ENCODE results near the gene COL20A1.
"Not testable (repeated sequence)": the region's sequence is repeated elsewhere in the genome, so short reads cannot be mapped to it uniquely, and the experiment has no call there.

Gene COL20A1

DNA sequence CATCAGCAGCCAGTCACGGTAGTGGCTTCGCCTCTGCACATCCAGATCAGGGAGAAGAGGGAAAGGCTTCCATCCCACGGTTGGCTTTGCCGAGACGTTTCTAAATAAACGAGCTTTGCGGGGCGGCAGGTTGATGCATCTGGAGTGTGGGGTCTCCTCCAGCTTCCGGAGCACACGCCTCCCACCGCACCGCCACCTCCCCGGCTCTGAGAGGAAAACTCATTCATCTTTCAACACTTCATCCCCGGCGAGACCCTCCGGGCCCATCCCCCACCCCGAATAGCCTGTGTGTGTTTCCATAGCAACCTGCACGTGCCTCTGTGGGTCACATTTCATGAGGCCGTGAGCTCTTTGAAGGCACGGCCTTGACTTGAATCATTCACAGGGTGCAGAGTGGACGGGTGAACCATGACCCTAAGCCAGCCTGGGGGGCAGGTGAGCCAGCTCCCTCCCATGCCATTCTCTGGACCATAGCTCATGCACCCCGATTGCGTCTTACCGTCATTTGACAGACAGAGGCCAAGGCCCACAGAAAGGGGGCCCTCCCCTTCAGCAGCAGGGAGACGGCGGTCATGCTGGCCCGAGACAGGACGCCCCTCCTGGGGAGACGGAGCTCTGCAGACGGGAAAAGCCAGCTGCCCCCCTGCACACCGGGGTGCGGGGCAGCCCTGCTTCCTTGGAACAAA is 84.4 kb downstream of the COL20A1 start:
- no peak for DNase-seq (ENCODE audit: low read depth)

DNA sequence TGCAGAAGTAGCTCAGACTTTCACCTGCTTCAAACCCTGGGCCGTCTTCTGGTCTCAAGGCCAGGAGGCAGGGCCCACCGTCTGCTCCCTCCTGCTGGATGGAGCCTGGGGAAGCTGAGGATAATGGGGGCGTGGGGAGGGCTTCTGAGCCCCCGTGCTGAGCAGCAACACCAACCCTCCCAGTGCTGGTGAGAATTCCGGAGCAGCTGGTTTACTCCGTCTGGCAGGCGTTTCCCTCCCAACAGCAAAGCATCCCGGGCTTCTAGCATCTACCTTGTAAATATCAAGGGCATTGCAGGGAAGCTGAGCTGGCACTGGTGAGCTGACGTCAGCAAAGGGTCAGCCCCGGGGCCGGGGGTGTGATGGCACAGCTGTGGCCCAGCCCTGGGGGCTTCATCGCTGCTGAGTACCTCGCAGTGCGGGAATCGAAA is 85.0 kb downstream of the COL20A1 start:
- DNase-seq (ENCODE audit: low read depth): no peak

DNA sequence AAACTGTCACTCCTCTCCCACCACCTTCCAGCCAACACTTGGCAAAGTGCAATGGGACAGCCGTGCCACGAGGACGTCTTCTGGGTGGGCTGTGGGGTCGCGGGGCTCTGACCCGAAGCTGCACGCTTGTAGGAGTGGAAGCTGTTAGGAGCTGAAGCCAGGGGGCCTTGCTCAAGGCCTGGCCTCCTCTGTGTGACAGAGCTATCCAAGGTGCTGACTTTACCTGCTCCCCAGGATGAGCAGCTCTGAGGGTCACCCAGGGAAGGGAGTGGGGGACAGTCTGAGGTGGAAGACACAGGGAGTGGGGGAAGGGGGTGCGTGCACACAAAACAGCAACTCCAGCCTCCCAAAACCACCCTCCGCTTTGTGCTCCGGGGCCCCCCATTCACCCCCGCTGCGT is 85.6 kb downstream of the COL20A1 start:
- no peak for DNase-seq (ENCODE audit: low read depth)

DNA sequence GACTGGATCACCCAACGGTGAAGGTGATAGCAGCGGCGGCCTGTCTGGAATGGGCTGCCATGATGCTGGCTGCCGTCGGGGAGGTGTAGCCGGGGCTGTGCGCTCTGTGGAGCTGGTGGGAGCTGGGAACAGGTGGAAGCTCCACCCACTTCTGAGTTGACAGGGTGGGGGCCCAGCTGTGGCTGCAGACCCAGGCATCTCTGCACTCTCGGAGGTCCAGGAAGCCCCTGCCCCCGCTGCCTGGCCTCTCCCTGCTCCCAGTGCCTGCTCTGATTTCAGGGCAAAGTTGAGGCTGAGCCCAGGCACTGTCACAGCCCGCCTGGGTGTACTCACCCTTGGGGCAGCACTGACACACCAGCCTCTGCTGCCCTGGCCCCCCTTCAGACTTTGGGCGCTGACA is 86.3 kb downstream of the COL20A1 start:
- no peak for DNase-seq (ENCODE audit: low read depth)

DNA sequence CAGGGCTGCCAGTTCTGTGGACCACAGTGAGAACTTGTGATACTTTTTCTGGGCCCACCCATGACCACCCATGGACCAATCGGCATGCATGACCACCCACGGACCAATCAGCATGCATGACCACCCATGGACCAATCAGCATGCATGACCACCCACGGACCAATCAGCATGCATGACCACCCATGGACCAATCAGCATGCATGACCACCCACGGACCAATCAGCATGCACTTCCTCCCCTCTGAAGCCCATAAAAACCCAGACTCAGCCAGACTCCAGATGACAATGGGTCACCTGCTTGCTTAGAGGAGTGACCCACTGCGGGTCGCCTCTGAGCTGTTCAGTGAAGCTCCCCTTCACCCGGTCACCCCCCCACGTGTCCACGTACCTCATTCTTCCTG is 86.9 kb downstream of the COL20A1 start:
- not testable (repeated sequence) for DNase-seq (ENCODE audit: low read depth)

DNA sequence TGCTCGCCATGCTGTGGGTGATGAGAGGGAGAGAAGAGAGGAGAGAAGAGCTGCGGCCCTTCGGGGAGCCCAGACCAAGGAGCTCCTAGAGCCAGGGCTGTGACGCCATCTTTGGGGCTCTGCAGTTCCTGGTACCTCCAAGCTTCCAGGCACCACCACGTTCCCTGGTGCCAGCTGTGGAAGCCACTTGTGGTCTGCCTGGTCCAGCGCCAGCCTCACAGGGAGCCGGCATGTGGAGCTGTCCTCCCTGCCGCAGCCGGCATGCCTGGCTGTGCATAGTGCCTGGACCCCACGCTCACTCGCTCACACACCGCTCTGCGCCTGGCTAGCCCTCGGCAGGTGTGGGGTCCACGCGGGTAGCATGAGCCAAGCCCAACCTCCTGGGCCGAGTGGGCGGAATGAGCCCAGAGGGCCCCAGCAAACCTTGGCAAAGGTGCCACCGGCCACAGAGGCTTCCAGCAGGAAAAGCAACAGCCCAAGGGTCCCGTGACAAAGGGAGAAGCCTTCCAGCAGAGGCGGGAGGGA is 87.4 kb downstream of the COL20A1 start:
- DNase-seq (ENCODE audit: low read depth): no peak

DNA sequence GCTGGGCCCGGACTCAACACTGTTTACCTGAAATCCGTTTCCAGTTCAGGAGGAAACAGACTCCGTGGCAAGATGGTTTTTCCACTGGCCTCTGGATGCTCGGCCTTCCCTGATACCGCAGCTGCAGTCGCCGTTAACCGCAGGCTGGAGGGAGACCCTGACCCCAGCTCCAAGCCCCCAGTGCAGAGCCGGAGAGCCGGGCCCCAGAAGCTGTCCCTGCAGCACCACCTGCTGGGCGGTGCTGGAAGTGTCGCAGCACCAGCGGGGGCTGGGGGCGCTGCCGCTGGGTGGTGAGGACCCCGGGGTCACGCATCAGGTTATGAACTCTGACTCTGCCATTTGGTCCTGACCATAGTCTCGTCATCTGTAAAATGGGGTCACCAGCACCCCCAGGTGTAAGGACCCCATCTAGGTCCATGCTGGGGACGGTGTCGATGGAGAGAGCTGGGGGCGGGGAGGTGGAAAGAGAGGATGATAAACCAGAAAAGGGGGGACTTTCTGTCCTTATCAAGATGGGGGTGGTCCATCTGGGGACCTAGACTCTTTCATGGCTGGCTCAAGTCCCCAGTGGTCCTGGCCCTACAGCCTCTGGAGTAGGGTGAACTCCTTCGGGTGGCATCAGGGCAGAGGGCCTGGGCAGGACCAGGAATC is 88.9 kb downstream of the COL20A1 start:
- no peak for DNase-seq (ENCODE audit: low read depth)

DNA sequence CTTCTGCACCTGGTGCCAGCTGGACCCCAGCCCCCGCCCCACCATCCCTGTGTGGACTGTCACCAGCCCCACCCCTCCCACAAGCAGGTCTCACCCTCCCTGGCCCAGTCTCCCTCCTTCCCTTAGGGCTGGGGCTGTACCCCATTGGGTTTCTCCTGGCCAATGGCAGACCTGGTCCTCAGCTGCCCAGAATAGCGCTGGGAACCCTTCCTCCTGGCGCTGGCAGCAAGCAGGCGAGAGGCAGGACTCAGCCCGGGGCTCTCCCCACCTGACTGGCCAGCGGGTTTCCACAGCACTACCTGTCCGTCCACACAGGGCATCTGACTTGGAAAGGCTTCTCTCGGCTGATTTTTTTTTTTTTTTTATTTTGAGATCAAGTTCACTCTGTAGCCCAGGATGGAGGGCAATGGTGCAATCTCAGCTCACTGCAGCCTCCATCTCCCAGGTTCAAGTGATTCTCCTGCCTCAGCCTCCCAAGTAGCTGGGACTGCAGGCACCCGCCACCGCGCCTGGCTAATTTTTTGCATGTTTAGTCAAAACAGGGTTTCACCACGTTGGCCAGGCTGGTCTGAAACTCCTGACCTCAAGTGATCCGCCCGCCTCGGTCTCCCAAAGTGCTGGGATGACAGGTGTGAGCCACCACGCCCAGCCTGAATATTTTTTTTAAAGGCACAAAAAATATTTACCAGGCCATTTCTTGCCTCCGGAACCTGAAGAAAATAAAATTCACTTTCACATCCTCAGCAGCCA is 89.7 kb downstream of the COL20A1 start:
- no peak for DNase-seq (ENCODE audit: low read depth)

DNA sequence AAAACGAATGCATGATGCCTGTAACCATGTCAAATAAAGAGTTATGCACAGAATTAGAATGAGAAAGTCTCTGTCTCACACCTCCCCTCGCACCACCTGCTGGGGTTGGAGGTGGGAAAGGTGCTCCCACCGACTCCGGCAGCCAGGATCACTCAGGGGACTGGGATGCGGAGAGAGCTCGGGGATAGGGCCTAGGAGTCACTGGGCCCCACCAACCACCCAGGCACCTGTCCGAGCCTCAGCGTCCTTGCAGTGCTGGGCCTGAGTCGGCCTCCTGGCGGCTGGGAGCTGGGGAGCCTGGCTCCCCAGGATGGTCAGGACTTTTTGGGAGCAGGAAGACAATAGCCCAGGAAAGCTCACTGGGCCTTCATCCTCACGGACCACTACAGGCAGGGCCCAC is 90.6 kb downstream of the COL20A1 start:
- DNase-seq (ENCODE audit: low read depth): no peak

DNA sequence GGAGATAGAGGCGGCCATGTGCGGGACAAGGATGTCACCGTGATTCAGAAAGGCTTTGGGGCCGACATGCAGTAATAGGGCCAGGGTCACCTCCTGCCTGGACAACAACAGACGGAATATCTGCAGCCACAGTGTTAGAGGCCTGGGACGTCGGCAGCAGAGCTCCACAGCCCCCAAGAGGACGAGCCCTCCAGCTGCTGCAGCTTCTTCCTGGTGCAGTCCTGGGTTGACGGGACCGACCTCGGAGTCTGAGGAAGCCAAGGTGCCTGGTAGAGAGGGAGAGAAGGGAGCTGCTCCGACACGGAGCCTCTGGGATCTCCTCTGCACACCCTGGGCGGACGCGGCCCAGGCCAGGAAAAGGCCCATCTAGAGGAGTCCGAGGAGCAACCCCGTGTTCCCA is 91.3 kb downstream of the COL20A1 start:
- no peak for DNase-seq (ENCODE audit: low read depth)
